HCT116 (cell line): ENCODE results near the gene CLCF1. TPM values are rescaled to one million over a fixed set of nuclear protein-coding genes. Genes with fewer than 3 reads are reported as not detected.

Source experiments
- ATAC-seq: fragments of 200-7000 bp; cut with Tn5 transposase; 2 replicates; pipeline ENCODE4 v1.9.1; 2020; ENCODE audit warnings: mild to moderate bottlenecking, moderate library complexity
- BruUV-seq: library from RNA; stranded (reverse); fragments of 400-500 nt; replicated peaks from 2 replicates; lab custom pipeline; 2021; lab: Mats Ljungman, UMichigan
- CTCF ChIA-PET: fragments of 300-600 bp; sonication (Branson Sonifier 250); formaldehyde crosslinking; loops from one replicate; lab custom pipeline; 2021; ENCODE audit warnings: antibody characterized with exemption; lab: Charles Lee
- POLR2A ChIA-PET: fragments of 300-600, 350-600 bp; sonication (Branson Sonifier 250); formaldehyde crosslinking; loops from one replicate; lab custom pipeline; 2021; ENCODE audit warnings: antibody characterized with exemption; lab: Charles Lee
- RAD21 ChIA-PET, 2 experiments: fragments of 300-600 bp; sonication (Branson Sonifier 250); formaldehyde crosslinking; loops; one replicate each; lab custom pipeline; 2023; ENCODE audit warnings: low total read pairs in 2 of 2; ENCODE audit not compliant: uncharacterized antibody in 2 of 2, unreplicated experiment in 2 of 2, low non-redundant PET in 1 of 2; lab: Charles Lee
- DNase-seq: peaks from one replicate; pipeline ENCODE4 v3.0.0-alpha.2; 2010; ENCODE audit warnings: low read depth, low spot score
- H2AFZ ChIP-seq: fragments of 200-600 bp; shearing (Covaris generic), sonication (generic); 2 replicates; pipeline ENCODE4 v1.6.1; 2017; ENCODE audit warnings: low read depth, mixed run types, mixed read lengths, antibody characterized with exemption, low read length; ENCODE audit not compliant: poor library complexity, severe bottlenecking
- H3K27ac ChIP-seq: 2 replicates; pipeline ENCODE4 v1.5.1; 2012; ENCODE audit warnings: low read depth, low read length
- H3K27me3 ChIP-seq: fragments of 200-600 bp; sonication (generic); 2 replicates; pipeline ENCODE4 v1.6.1; 2016; ENCODE audit warnings: mixed run types, low read length, mixed read lengths; ENCODE audit not compliant: insufficient read depth
- H3K36me3 ChIP-seq, 2 experiments: fragments of 200-500 bp in 1 of 2; fragments of 200-600 bp in 1 of 2; sonication (Bioruptor generic) in 1 of 2; sonication (generic) in 1 of 2; 2 replicates each; pipeline versions ENCODE4 v1.5.1 to v1.6.1; 2014 to 2016; ENCODE audit warnings: low read length in 2 of 2, inconsistent platforms in 1 of 2, mixed read lengths in 1 of 2, mixed run types in 1 of 2; ENCODE audit not compliant: insufficient read depth in 2 of 2, control insufficient read depth in 1 of 2
- H3K4me1 ChIP-seq, 2 experiments: fragments of 200-600 bp in 1 of 2; sonication (generic) in 1 of 2; 2 replicates each; pipeline versions ENCODE4 v1.5.1 to v1.6.1; 2012 to 2017; ENCODE audit warnings: low read length in 2 of 2, inconsistent platforms in 1 of 2, mild to moderate bottlenecking in 1 of 2, mixed read lengths in 1 of 2, mixed run types in 1 of 2, moderate library complexity in 1 of 2; ENCODE audit not compliant: insufficient read depth in 2 of 2, control insufficient read depth in 1 of 2
- H3K4me2 ChIP-seq: fragments of 200-600 bp; sonication (generic); 2 replicates; pipeline ENCODE4 v1.6.1; 2017; ENCODE audit warnings: mixed run types, low read length, mixed read lengths
- H3K4me3 ChIP-seq, 2 experiments: fragments of 200-600 bp in 1 of 2; sonication (generic) in 1 of 2; replicated peaks in 1 of 2; 2 replicates each; pipeline ENCODE4 v1.5.1; 2011 to 2016; ENCODE audit warnings: low read length in 2 of 2, control low read depth in 1 of 2, low read depth in 1 of 2, mild to moderate bottlenecking in 1 of 2, mixed read lengths in 1 of 2, mixed run types in 1 of 2
- H3K79me2 ChIP-seq: fragments of 200-600 bp; sonication (generic); 2 replicates; pipeline ENCODE4 v1.6.1; 2017; ENCODE audit warnings: mild to moderate bottlenecking, mixed run types, low read length, moderate library complexity, mixed read lengths; ENCODE audit not compliant: insufficient read depth
- H3K9ac ChIP-seq: fragments of 200-600 bp; sonication (generic); 2 replicates; pipeline ENCODE4 v1.6.1; 2016; ENCODE audit warnings: low read length, mixed read lengths
- H3K9me2 ChIP-seq: fragments of 200-600 bp; sonication (generic), shearing (Covaris generic); 2 replicates; pipeline ENCODE4 v1.6.1; 2017; ENCODE audit warnings: mixed run types, mild to moderate bottlenecking, moderate library complexity; ENCODE audit not compliant: insufficient read depth
- H3K9me3 ChIP-seq, 2 experiments: fragments of 200-500 bp in 1 of 2; fragments of 200-600 bp in 1 of 2; sonication (Bioruptor generic) in 1 of 2; sonication (generic) in 1 of 2; 2 replicates each; pipeline ENCODE4 v1.6.1; 2014 to 2017; ENCODE audit warnings: low read length in 2 of 2, mixed read lengths in 2 of 2, inconsistent platforms in 1 of 2, low read depth in 1 of 2, mild to moderate bottlenecking in 1 of 2, mixed run types in 1 of 2, moderate library complexity in 1 of 2; ENCODE audit not compliant: control insufficient read depth in 1 of 2, insufficient read depth in 1 of 2
- H4K20me1 ChIP-seq: fragments of 200-600 bp; sonication (generic), shearing (Covaris generic); 2 replicates; pipeline ENCODE4 v1.6.1; 2017; ENCODE audit warnings: mixed run types, mild to moderate bottlenecking, moderate library complexity; ENCODE audit not compliant: insufficient read depth
- ATF3 ChIP-seq: IDR thresholded peaks from 2 replicates; pipeline ENCODE4 v1.6.1; 2012
- FOSL1 ChIP-seq: IDR thresholded peaks from 2 replicates; pipeline ENCODE4 v1.6.1; 2012; ENCODE audit warnings: low read depth
- REST ChIP-seq: IDR thresholded peaks from 2 replicates; pipeline ENCODE4 v1.6.1; 2012; ENCODE audit warnings: low read depth
- ZNF274 ChIP-seq: fragments of 200-500 bp; sonication (Bioruptor generic); IDR thresholded peaks from 2 replicates; pipeline ENCODE4 v1.6.1; 2014; ENCODE audit warnings: mild to moderate bottlenecking, low read depth, low read length, inconsistent platforms
- intact Hi-C: fragments of 100-400 bp; cut with micrococcal nuclease; formaldehyde crosslinking; loops from 2 replicates; pipeline ENCODE4 v1.10.0; 2022
- total RNA-seq: library from RNA; stranded (reverse); gene quantifications from one replicate; pipeline ENCODE4 v1.2.1, GENCODE V29; 2021; ENCODE audit not compliant: unreplicated experiment

Gene CLCF1
- total RNA-seq, 1 experiment from 2014 or later = 12.2 TPM

GRCh38 chr11:67387518-67387917 is 14.1 kb upstream of the CLCF1 start:
- H3K27me3 ChIP-seq = no peaks in the 10 kb centered on the region
- no peak for ATAC-seq
- H3K9me3 ChIP-seq = no peaks in the 10 kb centered on the region
- RAD21 ChIA-PET = no interaction called here
- no peak overlapping the region for H3K27ac ChIP-seq
- TF ChIP-seq REST = no peak
- no peak for TF ChIP-seq ATF3
- no peak for TF ChIP-seq FOSL1
- no peak for TF ChIP-seq ZNF274
- CTCF ChIA-PET = interaction anchor here (0.7 to 1.5 kb wide), 3 partner anchors 14 to 233 kb away, joined by 3 to 8 read pairs (median 4); partner anchors contain the start of gene PPP1CA
- intact Hi-C loops = no loop called here
- no peak for DNase-seq
- no TSS peak for BruUV-seq
- no peak overlapping the region for H2AFZ ChIP-seq
- no peak overlapping the region for H3K4me3 ChIP-seq
- H3K9me2 ChIP-seq = no peaks in the 10 kb centered on the region
- H3K4me2 ChIP-seq = no peak overlapping the region
- peaks cover 16 to 45% of the 10 kb centered on the region in 2 experiments for H3K4me1 ChIP-seq
- H3K36me3 ChIP-seq = no peaks in the 10 kb centered on the region
- H4K20me1 ChIP-seq = no peaks in the 10 kb centered on the region
- H3K79me2 ChIP-seq = peaks cover 11% of the 10 kb centered on the region; the same call in 1 of the 2 replicates
- no peak overlapping the region for H3K9ac ChIP-seq
- POLR2A ChIA-PET = interaction anchor here (1.0 to 2.1 kb wide), 2 partner anchors 14 to 33 kb away, joined by 3 to 7 read pairs; partner anchors contain the start of gene PPP1CA
